ENCODE data around the gene IGSF11.
A peak's percentile ranks its signal among the peaks of the same experiment; 100 is the strongest.
"Not testable (repeated sequence)": the region's sequence is repeated elsewhere in the genome, so short reads cannot be mapped to it uniquely, and the experiment has no call there.

IGSF11 gene

DNA sequence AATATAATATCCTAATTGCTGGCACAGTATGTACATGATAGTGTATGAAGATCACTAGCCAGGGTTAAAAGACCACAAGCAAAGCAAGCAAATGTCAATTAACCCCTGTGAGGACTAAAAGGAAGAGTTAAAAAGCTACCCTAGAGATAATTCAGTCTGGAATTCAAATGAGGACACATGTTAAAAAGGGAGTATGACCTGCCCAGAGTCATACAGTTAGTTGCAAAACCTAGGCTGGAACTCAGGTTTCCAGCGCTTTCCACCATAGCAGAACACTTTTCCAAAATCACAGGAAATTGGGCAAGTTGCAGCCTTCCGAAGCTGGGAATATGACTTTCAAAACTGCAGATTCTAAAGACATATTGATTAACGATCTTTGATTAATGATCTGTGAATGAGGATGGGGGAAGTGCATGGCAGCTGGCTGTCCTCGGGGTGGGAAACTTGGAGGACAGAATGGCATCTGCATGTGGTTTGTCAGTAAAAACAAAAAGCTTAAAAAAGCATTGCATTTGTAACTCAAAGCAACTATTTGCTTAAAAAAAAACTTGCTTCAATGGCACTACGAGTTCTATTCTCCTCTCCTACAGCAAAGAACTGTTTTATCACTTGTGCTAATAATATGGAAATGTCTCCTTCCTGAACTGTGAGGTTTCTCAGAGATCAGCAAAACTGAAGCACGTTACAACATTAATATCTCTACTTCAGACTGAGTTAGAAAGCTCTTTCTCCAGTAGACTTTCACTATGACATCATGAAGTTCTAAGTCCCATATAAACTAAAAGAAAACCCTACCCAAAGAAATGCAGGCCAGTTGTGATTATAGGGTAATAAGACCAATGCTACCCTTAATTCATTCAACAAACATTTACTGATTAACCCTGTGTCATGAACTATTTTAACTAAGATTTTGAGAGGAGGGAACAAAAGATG lies 46.2 kb downstream of the IGSF11 start:
- no peak for DNase-seq

DNA sequence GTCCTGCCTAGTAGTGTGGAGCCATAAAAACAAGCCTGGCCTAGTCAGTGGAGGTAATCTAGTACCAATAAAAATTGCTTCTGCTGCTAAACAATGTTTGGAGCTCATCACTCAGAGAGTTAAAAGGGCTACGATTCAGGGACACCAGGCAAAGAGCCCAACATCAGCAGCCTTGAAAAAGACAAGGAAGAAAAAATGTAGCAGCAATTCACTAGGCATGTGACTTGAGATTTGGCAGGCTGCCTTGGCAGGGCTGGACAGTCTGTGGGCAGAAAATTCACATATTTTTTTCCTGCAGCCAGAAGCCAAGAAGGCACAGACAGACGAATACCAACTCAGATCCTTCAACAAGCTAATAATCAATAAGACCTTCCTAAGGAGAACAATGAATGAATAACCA lies 47.2 kb downstream of the IGSF11 start:
- no peak for DNase-seq

DNA sequence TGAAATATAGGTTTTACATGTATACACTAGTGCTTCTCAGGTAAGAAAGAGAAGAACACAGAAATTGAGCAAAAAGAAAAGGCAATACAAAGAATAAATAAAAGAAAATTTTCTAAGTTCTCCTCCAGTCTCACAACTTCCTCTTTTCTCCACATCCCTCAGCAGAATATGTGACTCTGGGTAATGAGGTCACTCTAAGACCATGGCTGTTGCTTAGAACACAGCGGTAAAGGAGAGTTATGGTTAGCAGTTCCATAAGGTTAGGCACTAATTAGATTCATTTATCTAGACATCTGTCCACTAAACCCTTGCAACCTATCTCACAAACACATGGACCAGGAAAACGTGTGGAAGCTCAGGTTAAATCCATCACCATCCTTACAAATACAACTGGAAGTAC lies 47.9 kb downstream of the IGSF11 start:
- DNase-seq, result no peak

DNA sequence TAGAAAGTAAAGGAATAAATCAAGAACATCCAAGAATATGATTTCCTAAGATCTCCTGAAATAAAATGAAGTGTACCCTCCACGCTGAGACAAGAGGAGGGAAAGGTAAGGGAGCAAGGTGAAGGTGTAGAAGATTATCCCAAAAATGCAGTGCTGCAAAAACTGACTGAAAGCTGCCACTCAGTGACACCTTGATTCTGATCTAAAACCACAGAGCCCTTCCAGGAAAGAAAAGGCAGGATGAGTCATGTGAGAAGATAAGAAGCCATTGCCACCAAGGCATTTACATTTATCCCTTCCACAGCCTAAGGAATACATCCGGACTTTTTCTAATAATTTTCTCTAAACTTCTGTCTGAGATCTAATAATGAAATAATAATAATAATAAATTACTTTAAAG lies 49.9 kb downstream of the IGSF11 start:
- no peak for DNase-seq

DNA sequence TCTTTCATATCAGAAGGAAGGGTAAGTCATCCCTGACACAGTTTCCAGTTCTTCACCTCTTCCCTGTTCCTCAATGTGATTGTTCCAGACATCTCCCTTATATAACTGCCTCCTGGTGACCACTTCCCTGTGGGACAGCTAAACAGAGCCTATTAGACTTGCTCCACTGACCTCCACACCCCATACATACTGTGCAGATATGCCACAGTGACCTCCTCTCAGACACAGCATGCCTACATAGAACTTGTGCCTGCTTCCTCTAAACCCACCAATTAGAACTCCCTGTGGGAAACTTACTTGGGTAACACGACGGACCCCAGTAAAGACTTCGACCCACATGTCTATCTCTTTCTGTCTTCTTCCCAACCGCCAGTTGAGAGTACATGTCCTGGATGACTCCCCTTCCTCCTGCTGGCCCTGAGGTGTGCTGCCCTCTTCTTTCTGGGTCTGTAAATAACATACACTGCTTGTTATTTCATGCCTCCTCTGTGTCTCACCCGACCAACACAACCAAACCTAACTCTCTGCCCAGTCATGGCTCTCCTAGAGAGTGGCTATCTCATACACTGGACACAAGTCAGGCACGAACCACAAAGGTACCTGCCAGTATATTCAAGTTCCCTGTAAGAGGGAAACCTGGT lies 53.0 kb downstream of the IGSF11 start:
- no peak for DNase-seq

DNA sequence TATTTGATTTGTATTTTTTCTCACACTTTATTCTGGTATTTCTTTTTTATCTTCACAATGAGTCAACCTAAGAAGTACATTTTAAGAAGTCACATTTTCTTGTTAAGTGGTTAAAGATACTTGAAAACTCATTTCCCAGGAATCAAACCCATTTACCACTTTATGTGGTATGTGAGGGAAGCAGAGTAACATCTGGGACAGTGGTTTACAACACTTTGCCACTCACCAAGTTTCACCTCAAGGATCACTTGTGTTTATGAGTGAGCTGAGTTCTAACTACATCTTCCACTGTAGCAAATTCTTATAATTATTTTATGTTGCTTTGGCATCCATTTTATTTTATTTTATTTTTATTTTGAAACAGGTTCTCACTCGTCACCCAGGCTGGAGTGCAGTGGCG lies 53.8 kb downstream of the IGSF11 start:
- no peak for DNase-seq

DNA sequence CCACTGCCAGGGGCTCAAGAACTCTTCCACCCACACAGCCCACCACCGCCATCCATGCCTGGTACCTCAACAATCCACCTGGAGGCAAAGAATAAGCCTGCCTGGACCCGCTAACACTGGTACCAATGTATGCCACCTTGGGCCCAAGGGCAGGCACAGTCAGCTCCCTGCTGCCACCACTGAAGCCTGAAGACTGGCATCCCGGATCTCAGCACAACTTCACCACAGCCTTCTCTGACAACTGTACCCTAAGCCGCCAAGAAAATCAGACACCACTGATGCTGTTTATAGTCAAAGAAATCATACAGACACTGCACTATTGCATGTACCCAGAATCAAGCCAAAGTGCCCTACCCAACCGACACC lies 56.3 kb downstream of the IGSF11 start:
- no peak for DNase-seq

DNA sequence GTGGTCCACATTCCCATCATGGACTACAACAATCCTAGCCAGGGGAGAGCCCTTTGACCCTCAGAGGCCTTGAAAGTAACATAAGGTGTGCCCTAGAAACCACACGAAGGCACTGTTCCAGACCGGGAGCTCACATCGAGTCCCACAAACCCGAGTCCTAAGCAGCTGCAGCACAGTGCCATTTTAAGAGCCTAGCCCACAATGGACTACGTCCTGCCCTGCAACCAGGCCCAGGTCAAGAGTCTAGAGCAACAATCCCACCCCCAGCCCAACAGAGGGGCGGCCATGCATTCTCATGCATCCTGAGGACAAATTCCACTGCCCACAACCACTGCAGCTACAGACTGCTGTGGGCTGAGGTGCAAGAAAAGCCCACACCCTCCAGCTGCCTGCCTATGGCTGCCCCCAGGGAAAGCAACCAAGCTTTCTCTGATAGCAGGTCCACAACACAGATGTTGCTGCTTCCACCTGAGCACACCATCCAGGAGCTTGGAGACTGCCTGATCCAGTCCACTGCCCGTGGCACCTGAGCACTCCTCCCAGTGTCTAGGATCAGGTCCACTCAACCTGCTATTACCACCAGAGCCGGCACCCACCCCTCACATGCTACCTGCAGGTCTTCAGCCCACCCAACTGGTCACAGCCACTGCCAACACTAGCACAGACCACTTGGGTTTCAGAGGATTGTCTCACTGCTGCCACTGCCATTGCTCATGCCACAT lies 56.8 kb downstream of the IGSF11 start:
- DNase-seq, result no peak

DNA sequence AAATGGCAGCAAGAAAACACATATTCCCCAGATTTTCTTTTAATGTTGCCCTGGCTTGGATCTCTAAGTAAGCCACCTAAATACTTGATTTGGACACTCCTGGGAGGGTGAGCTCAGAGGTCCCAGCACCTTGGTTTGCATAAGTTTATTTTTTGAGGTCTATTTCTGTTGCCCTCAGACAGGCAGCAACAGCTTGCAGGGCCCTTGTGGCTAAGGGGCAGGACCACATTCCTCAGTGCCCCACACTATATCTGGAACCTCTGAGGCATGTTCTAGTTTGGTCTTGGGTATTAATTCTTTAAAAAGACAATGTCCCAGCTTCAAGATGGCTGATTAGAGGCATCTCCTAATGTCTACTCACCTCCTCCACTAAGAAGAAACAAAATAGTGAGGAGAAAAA lies 57.5 kb downstream of the IGSF11 start:
- DNase-seq, result no peak

DNA sequence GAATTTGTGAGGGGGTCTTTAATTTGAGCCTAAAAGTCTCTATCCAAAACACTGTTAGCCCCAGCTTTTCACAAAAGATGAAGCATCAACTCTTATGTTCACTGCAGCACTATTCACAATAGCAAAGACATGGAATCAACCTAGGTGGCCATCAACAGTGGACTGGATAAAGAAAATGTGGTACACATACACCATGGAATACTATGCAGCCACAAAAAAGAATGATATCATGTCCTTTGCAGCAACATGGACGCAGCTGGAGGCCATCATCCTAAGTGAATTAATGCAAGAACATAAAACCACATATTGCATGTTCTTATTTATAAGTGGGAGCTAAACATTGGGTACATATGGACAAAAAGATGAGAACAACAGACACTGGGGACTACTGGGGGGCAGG lies 59.2 kb downstream of the IGSF11 start:
- DNase-seq, result not testable (repeated sequence)

DNA sequence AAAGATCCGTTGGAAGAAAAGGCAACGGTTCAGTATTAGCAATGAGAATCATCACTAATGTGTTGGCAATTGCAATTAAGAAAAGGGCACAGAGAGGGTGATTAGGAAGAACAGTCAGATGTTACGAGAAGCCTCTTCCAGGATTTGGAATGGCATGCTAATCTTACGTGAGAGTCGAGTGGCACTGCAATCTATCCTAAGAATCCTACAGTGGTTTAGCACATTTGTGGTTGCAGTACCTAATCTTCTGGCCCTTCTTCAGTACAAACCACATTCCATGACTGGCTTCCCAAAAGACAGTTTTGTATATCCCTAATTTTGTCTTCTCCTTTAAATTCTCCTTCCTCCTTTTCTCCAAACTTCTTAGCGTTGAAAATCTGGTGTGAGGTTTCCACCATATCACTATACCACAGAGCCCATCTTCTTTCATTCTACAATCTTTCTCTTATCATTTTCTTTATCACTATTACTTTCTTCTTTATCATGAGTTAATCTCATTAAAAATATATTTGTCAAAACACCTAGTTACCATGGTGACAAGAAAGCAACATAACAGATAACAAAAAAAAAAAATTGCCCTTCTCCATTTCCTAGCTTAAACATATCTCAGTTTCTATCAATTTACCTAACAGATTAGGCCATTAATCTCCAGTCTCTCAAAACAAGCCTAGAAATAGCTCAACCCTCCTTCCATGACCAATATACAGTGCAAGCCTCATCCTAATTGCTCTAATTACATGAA lies 60.1 kb downstream of the IGSF11 start:
- no peak for DNase-seq

DNA sequence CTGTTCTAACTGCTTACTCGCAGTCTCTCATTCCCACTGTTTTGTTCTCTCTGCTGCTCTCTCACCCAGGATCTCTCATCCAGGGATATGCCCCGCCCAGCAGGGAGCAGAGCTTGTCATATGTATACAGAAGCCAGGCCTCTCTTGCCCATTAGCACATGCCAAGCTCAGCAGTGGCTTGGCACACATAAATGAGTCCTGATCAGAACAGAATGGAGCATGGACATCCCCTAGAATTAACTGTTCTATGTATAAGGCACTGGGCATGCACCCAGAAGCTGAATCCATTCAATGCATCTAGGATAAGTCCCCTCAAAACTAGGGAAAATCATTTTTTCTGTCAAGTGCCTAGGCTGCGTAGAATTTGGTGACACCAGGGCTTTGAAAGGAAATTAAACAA lies 61.6 kb downstream of the IGSF11 start:
- DNase-seq, result no peak

DNA sequence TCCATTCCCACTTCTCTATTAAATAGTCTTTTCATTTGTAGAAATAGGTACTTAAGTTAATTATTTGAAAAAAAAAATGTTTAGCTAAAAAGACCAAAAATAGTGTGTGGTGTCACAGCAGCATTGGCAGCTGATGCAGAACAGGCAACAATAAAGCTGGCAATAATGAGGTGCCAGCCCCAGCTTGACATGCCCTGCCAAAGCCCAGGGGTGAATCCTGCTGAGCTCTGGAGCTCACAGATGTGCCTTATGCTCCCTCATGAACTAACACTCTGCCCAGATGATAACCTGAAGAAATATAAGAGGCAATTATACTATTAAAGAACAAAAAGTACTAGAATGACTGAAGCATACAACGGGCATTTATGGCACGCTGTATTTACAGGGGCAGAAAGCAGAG lies 63.8 kb downstream of the IGSF11 start:
- no peak for DNase-seq

DNA sequence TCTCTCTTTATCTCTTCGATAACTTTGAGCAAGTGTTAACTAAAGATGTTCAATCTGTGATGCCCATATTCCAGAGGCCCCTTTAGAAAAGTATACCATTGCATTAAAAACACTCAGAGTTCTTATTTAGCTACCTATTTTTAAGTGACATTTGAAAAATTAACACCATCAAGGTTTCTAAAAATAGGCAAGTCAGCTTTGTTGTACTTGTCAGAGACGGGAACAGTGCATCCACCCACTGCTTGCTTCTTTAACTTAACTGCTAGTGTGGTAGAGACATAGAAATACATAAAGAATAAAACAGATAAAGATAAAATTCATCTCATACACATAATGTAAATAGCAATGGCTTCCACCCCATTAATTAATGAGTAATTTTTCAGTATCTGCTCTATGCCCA lies 66.0 kb downstream of the IGSF11 start:
- no peak for DNase-seq

DNA sequence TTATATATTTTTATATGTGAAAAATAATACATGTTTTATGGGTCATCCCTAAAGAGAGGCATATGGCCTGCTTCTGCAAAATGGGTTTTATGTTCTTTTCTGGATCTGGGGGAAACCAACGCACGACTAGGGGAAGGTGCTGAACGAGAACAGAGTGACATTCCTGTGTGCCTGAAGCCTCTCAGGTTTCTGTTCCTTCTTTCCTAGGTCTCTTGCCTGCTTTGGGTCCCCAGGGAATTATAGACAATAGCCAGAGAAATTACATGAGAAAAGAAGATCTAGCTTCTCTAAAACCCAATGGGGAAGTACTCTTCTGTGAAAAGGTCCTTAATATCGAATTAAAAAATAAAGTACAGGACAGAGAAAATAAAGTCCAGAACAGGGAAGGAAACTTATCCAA lies 66.5 kb downstream of the IGSF11 start:
- DNase-seq, result no peak

DNA sequence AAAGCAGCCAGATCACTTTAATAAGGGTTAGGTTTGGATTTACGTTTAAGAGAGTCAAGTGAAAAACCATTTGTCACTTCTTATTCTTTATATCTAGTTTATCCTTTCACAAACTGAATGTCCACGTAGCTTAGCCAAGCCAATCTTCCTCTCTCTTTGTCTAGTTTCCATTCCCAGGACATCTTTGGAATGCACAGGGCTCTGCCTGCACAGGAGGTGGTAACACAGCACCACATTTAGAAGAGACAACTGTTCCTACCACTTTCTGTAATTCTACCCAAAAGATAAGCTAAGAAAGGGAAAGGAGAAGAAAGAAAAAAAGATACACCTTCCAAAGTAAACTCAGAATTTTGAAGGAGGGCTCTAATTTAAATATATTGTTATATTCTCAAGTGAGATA lies 67.9 kb downstream of the IGSF11 start:
- no peak for DNase-seq

DNA sequence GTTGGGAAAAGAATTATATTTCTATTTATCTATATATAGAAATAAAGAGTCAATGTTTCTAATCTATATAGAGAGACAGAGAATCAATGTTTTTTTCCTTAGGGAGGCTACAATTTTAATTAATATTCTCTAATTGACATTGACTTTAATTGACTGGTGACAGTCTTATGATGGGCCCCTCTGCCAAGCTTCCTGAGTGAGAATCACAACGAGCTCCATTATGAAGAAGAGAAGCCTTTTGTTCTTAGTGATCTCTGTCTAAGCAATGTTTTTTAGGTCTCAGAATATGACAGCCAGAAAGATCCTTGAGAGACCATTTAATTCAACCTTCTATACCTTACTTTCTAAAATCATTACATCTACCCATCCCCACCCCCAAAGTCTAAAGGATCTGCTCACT lies 70.9 kb downstream of the IGSF11 start:
- DNase-seq, result no peak

DNA sequence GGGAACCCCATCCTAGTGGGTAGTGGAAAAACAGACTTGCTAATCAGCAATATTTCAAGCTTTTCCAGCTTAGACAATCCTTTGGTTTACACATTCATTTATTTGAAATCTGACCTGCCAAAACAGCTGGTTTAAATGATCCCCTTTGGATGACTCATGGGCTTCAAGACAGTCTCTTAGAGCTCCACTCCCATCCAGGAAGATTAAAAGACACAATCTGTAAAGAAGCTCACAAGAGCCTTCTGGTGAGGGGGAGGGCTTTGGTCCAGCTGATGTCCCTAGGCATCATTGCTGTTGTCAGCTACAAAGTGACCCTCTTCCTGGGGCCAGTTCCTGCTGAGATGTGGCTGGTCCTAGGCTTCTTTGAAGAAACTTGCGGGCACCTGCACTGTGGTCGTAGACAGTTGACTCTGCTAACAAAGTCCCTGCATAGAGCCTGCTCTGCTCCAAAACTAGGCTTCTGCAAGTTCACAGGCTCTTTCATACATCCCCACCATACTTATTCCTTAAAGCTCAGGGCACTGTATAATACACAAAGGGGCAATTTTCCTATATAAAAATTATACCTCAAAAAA lies 73.7 kb downstream of the IGSF11 start:
- no peak for DNase-seq

DNA sequence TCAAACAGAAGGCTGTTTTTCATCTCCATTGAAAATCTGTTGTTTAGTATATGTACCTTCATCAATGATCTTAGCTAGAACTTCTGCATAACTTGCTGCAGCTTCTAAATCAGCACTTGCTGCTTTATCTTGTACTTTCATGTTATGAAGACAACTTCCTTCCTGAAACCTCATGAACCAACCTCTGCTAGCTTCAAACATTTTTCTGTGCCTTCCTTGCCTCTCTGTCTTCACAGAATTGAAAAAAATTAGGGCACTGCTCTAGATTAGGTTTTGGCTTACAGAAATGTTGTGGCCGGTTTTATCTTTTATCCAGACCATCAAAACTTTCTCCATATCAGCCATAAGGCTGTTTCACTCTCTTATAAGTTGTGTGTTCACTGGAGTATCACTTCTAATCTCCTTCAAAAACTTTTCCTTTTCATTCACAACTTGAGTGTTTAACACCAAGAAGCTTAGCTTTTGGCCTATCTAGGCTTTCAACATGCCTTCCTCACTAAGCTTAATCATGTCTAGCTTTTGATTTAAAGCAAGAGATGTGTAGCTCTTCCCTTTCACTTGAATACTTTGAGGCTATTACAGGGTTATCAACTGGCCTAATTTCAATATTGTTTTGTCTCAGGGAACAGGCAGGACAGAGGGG lies 78.6 kb downstream of the IGSF11 start:
- DNase-seq, result peak; percentile 40

DNA sequence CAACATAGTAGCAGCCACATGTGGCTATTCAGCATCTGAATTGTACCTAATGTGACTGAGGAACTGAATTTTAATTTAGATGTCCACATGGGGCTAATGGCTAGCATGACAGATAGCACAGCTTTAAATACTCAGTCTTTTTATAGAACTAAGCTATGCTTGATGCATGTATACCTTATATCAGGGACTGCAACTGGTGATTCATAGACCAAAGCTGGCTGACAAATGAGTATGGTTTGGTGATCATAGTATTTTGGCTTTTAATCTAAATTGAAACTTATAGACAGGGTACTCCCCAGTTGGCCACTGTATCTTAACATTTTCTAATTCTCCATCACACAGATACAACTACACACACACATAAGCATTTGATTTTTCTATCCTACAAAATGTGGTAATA lies 83.6 kb downstream of the IGSF11 start:
- DNase-seq, result no peak

DNA sequence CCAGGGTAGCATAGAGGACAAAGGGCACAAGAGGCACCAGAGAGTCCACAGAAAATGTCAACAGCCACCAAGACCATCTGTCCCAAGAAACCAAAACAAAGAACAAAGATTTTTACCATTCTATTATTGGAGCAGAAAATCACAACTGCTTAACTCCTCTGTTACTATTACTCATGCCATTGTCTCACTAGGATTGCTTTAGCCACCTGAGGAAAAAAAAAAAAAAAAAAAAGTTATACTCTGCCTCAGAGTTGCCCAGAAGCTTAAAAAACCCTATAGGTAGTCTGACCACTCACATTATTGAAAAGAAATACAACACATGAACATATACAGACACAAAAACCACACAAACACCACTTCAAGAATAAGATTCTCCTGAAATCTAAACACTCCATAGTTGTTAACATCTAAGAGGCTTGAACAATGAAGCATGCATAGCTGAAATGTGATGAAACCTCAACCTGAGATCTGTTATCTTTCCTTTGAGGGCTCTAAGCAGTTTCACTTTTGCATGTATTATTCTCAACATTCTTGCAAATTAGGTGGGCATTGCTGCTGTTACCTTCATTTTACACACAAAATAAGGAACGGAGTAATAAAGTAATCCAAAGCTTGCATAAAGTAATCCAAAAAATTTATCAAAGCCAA lies 85.4 kb downstream of the IGSF11 start:
- peak; percentile 21 for DNase-seq

DNA sequence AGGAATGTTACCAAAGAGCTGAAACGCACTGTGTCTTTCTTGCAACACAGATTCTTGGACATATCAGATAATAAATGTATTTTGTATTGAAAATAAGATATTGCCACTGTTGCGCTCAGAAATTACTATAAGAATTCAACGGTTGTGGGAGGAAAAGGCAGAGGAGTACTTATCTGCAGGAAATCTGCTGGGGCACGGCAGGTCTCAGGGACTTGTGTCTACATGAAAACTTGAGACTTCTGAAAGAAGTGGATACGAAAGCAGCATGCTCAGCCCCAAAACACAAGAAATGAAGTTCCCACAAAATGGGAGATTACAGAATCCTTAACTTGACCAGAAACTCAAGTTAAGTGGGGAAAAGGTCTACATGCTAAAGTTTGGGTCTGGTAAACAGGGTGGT lies 86.5 kb downstream of the IGSF11 start:
- DNase-seq, result no peak

All from CD4-positive, alpha-beta T cell treated with Interleukin-10 for 1 hour (primary cell).